ENCODE measurements around the gene SNUPN.

SNUPN gene

GRCh38 chr15:75647370-75648155 is 22.0 kb upstream of the SNUPN start, which contains the start of gene SNX33:
Gene SNX33 (plus strand): TSS chr15:75647912. CDS start chr15:75649103, 1,191 bp downstream.
- peak within 1 kb of the TSS; percentile 83 for H3K9ac ChIP-seq
- H3K4me3 ChIP-seq: peak within 1 kb of the TSS; percentile 89
- no peaks in the 10 kb centered on the region for H3K9me3 ChIP-seq
- peaks cover 66% of the 10 kb centered on the region for H3K4me1 ChIP-seq
- peaks cover 27% of the 10 kb centered on the region for H4K20me1 ChIP-seq
- peaks cover 8% of the 10 kb centered on the region; the same call in 1 of the 2 replicates for H3K36me3 ChIP-seq
- H3K27me3 ChIP-seq: no peaks in the 10 kb centered on the region
- H3K4me2 ChIP-seq: peak within 1 kb of the TSS; percentile 89
- TF ChIP-seq Cebpa-rat (IDR thresholded peaks at IDR 0.05): no peak
- H3K27ac ChIP-seq: peak within 1 kb of the TSS; percentile 80

GRCh38 chr15:75646944-75647364 is 21.4 kb upstream of the SNUPN start:
- H3K36me3 ChIP-seq: peaks cover 8% of the 10 kb centered on the region; the same call in 1 of the 2 replicates
- peaks cover 21% of the 10 kb centered on the region for H4K20me1 ChIP-seq
- no peak for TF ChIP-seq Cebpa-rat (IDR thresholded peaks at IDR 0.05)
- peak overlapping the region; percentile 80 for H3K27ac ChIP-seq
- peaks cover 66% of the 10 kb centered on the region for H3K4me1 ChIP-seq
- no peaks in the 10 kb centered on the region for H3K27me3 ChIP-seq
- H3K9me3 ChIP-seq: no peaks in the 10 kb centered on the region
- peak overlapping the region; percentile 83 for H3K9ac ChIP-seq
- peak overlapping the region; percentile 89 for H3K4me2 ChIP-seq
- H3K4me3 ChIP-seq: peak overlapping the region; percentile 89

DNA sequence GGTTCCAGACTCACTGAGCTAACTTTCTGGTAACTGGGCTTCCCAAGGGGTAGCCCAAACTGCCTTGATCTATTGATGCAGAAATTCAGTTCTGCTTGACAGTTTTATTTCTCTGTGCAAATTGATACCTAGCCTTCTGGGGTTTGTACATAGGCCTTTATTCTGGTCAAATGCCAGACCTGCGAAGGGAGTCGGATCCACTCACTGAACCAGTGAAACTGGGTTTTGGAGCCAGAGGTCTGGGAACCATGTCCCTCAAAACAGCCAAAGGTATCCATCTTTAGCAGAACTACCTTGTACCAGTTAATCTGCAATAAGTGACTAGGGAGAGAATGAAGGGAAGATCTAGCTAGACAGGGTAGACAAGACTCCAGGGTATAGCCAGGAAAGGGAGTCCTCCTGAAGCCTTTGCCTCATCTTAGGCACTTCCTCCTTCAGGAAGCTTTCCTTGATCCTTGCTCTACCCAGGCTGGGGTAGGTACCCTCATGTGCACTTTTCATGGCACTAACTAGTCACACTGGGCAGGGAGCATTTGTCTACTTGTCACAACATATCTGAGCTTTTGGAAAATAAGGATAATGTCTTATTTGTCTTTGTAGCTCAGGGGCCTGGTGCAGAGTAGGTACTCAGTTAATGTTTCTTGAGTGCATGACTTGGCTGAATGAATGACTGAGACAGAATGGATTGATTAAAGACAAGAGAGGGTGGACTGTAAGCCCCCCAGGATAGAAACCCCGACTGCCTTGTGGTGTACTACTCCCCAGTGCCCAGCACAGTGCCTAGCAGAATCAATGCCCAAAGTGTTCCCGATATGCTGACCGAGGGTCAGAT is 20.8 kb upstream of the SNUPN start:
- Histone ChIP-seq H3K27ac (peak overlapping the region; percentile 80; the same call in 1 of the 2 replicates), H3K27me3 (no peaks in the 10 kb centered on the region), H4K20me1 (peaks cover 15% of the 10 kb centered on the region), H3K4me3 (peak overlapping the region; percentile 89), H3K36me3 (peaks cover 8% of the 10 kb centered on the region; the same call in 1 of the 2 replicates), H3K9me3 (no peaks in the 10 kb centered on the region), H3K9ac (peak overlapping the region; percentile 83), H3K4me1 (peaks cover 66% of the 10 kb centered on the region), H3K4me2 (peak overlapping the region; percentile 89)
- no peak for TF ChIP-seq Cebpa-rat (IDR thresholded peaks at IDR 0.05)

DNA sequence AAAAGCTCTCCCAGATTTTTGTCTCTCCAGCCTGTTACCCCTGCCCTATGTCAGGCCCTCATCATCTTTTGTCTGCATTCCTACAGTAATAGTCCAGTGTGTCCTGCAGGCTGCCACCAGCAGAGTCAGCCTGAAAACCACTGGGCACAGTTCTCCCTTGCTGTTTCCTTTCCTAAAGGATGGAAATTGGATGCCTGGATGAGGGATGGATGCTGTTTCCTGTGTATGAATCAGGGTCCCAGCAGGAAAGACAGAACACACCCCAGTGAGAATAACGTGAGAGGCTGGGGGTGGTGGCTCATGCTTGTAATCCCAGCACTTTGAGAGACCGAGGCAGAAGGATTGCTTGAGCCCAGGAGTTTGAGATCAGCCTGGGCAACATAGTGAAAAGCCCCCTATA is 18.9 kb upstream of the SNUPN start:
- no peaks in the 10 kb centered on the region for H3K36me3 ChIP-seq
- no peak overlapping the region for H3K4me3 ChIP-seq
- H3K27ac ChIP-seq: no peak overlapping the region
- no peaks in the 10 kb centered on the region for H3K9me3 ChIP-seq
- no peak overlapping the region for H3K4me2 ChIP-seq
- H4K20me1 ChIP-seq: peaks cover 4% of the 10 kb centered on the region; the same call in 1 of the 2 replicates
- H3K27me3 ChIP-seq: no peaks in the 10 kb centered on the region
- peaks cover 51% of the 10 kb centered on the region for H3K4me1 ChIP-seq
- no peak overlapping the region for H3K9ac ChIP-seq
- no peak for TF ChIP-seq Cebpa-rat (IDR thresholded peaks at IDR 0.05)

DNA sequence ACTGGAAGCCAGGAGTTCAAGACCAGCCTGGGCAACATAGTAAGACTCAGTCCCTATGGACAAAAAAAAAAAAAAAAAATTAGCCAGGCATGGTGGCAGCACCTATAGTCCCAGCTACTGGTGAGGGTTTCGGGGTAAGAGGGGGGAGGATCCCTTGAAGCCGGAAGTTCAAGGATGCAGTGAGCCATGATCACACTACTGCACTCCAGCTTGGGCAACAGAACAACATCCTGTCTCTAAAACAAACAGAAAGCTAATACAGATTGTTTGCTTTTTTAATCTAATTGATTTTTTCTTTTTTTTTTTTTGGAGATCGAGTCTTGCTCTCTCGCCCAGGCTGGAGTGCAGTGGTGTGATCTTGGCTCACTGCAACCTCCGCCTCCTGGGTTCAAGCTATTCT is 16.1 kb upstream of the SNUPN start:
- peaks cover 10% of the 10 kb centered on the region for H3K36me3 ChIP-seq
- peaks cover 56% of the 10 kb centered on the region for H3K4me1 ChIP-seq
- peak overlapping the region; percentile 94 for H3K4me2 ChIP-seq
- no peak overlapping the region for H3K4me3 ChIP-seq
- no peaks in the 10 kb centered on the region for H3K27me3 ChIP-seq
- H3K27ac ChIP-seq: no peak overlapping the region
- H4K20me1 ChIP-seq: peaks cover 32% of the 10 kb centered on the region
- TF ChIP-seq Cebpa-rat (IDR thresholded peaks at IDR 0.05): no peak
- no peaks in the 10 kb centered on the region for H3K9me3 ChIP-seq
- H3K9ac ChIP-seq: no peak overlapping the region

DNA sequence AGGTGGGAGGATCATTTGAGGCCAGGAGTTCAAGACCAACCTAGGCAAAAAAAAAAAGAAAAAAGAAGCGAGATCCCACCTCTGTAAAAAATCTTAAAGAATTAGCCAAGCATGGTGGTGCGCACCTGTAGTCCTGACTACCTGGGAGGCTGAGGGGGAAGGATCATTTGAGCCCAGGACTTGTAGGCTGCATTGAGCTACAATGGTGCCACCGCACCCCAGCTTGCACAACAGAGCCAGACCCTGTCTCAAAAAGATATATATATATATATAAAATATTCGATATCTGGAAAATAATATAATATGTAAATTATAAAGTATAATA is 15.6 kb upstream of the SNUPN start:
- no peaks in the 10 kb centered on the region for H3K9me3 ChIP-seq
- H4K20me1 ChIP-seq: peaks cover 37% of the 10 kb centered on the region
- TF ChIP-seq Cebpa-rat (IDR thresholded peaks at IDR 0.05): no peak
- H3K27ac ChIP-seq: peak overlapping the region; percentile 96; the same call in 1 of the 2 replicates
- peaks cover 56% of the 10 kb centered on the region for H3K4me1 ChIP-seq
- no peaks in the 10 kb centered on the region for H3K27me3 ChIP-seq
- H3K4me2 ChIP-seq: peak overlapping the region; percentile 94
- peak overlapping the region; percentile 83; the same call in 1 of the 2 replicates for H3K4me3 ChIP-seq
- H3K36me3 ChIP-seq: peaks cover 11% of the 10 kb centered on the region
- H3K9ac ChIP-seq: 0 out of 2 replicates have a peak overlapping the region, but pooled peaks have one; percentile 74

GRCh38 chr15:75640483-75641178 is 15.1 kb upstream of the SNUPN start:
- Histone ChIP-seq H3K9ac (peak overlapping the region; percentile 74), H3K4me2 (peak overlapping the region; percentile 94), H4K20me1 (peaks cover 40% of the 10 kb centered on the region), H3K4me1 (peaks cover 56% of the 10 kb centered on the region), H3K4me3 (peak overlapping the region; percentile 83), H3K9me3 (no peaks in the 10 kb centered on the region), H3K36me3 (peaks cover 11% of the 10 kb centered on the region), H3K27ac (peak overlapping the region; percentile 96), H3K27me3 (no peaks in the 10 kb centered on the region)
- no peak for TF ChIP-seq Cebpa-rat (IDR thresholded peaks at IDR 0.05)

- peak within 1 kb of the TSS; percentile 94 for H3K4me2 ChIP-seq
- peak within 1 kb of the TSS; percentile 96 for H3K27ac ChIP-seq
- H3K36me3 ChIP-seq: peaks cover 11% of the 10 kb centered on the region
- peak within 1 kb of the TSS; percentile 83 for H3K4me3 ChIP-seq
- peak within 1 kb of the TSS; percentile 91 for H3K9ac ChIP-seq
- H4K20me1 ChIP-seq: peaks cover 40% of the 10 kb centered on the region
- H3K4me1 ChIP-seq: peaks cover 53% of the 10 kb centered on the region
- no peaks in the 10 kb centered on the region for H3K9me3 ChIP-seq
- no peak for TF ChIP-seq Cebpa-rat (IDR thresholded peaks at IDR 0.05)
- no peaks in the 10 kb centered on the region for H3K27me3 ChIP-seq
Measured at GRCh38 chr15:75639709-75640482, 14.4 kb upstream of the SNUPN start, which contains the start of gene IMP3. Gene IMP3 (minus strand): TSS chr15:75640224. CDS start chr15:75640168, 56 bp downstream.
